Neural cell (in vitro differentiated cells): Measurements from ENCODE around the gene RNASEH1. TPM values are rescaled to one million over a fixed set of nuclear protein-coding genes. Genes with fewer than 3 reads are reported as not detected.

Source experiments
- H2AFZ ChIP-seq: fragments of 200-600, 300-800 bp; sonication (generic), shearing (Covaris generic); 2 replicates; pipeline ENCODE4 v1.6.0; 2014; ENCODE audit warnings: low read depth, mild to moderate bottlenecking, antibody characterized with exemption, low read length, moderate library complexity
- H3F3A ChIP-seq: fragments of 200-600 bp; shearing (Covaris generic); 2 replicates; pipeline ENCODE4 v1.6.1; 2016; ENCODE audit warnings: mild to moderate bottlenecking, moderate library complexity, mixed read lengths, antibody characterized with exemption, low read length; ENCODE audit not compliant: insufficient read depth, poor library complexity, severe bottlenecking
- H3K27ac ChIP-seq: fragments of 200-600, 300-800 bp; sonication (generic), shearing (Covaris generic); 2 replicates; pipeline ENCODE4 v1.5.1; 2014; ENCODE audit warnings: mild to moderate bottlenecking, low read length, moderate library complexity
- H3K27me3 ChIP-seq: fragments of 300-800, 200-600 bp; sonication (generic), shearing (Covaris generic); 2 replicates; pipeline ENCODE4 v1.6.0; 2014; ENCODE audit warnings: mild to moderate bottlenecking, low read depth, low read length, moderate library complexity; ENCODE audit not compliant: insufficient read depth
- H3K36me3 ChIP-seq: fragments of 300-800, 200-600 bp; sonication (generic), shearing (Covaris generic); 2 replicates; pipeline ENCODE4 v1.5.1; 2014; ENCODE audit warnings: mild to moderate bottlenecking, antibody characterized with exemption, low read length, moderate library complexity; ENCODE audit not compliant: insufficient read depth
- H3K4me2 ChIP-seq: fragments of 300-800, 200-600 bp; sonication (generic), shearing (Covaris generic); 2 replicates; pipeline ENCODE4 v1.6.0; 2014; ENCODE audit warnings: mild to moderate bottlenecking, low read length
- H3K4me3 ChIP-seq: fragments of 300-800, 200-600 bp; sonication (generic), shearing (Covaris generic); 2 replicates; pipeline ENCODE4 v1.5.1; 2014; ENCODE audit warnings: mild to moderate bottlenecking, low read length, moderate library complexity
- H3K79me2 ChIP-seq: fragments of 200-600 bp; shearing (Covaris generic); replicated peaks from 2 replicates; pipeline ENCODE4 v1.6.0; 2014; ENCODE audit warnings: mild to moderate bottlenecking, low read length, moderate library complexity; ENCODE audit not compliant: insufficient read depth
- H3K9ac ChIP-seq: fragments of 300-800, 200-600 bp; sonication (generic), shearing (Covaris generic); 2 replicates; pipeline ENCODE4 v1.6.1; 2016; ENCODE audit warnings: mild to moderate bottlenecking, low read length, mixed read lengths
- H3K9me2 ChIP-seq: fragments of 200-600 bp; shearing (Covaris generic); 2 replicates; pipeline ENCODE4 v1.6.1; 2016; ENCODE audit warnings: mild to moderate bottlenecking, low read length, mixed read lengths; ENCODE audit not compliant: insufficient read depth
- H3K9me3 ChIP-seq: fragments of 200-600, 300-800 bp; sonication (generic), shearing (Covaris generic); 2 replicates; pipeline ENCODE4 v1.6.1; 2016; ENCODE audit warnings: mild to moderate bottlenecking, mixed run types, low read length, moderate library complexity, mixed read lengths
- H4K20me1 ChIP-seq: fragments of 200-600 bp; shearing (Covaris generic); 2 replicates; pipeline ENCODE4 v1.6.1; 2016; ENCODE audit warnings: mild to moderate bottlenecking, mixed run types; ENCODE audit not compliant: insufficient read depth
- CTCF ChIP-seq: fragments of 450-650 bp; IDR thresholded peaks from 2 replicates; pipeline ENCODE4 v1.5.1; 2014; ENCODE audit warnings: antibody characterized with exemption, mild to moderate bottlenecking, moderate library complexity; ENCODE audit not compliant: poor library complexity, severe bottlenecking
- EP300 ChIP-seq: fragments of 450-650 bp; conservative IDR thresholded peaks from 2 replicates; pipeline ENCODE4 v1.6.1; 2014; ENCODE audit warnings: antibody characterized with exemption, mild to moderate bottlenecking, moderate library complexity; ENCODE audit not compliant: poor library complexity, severe bottlenecking
- EZH2 ChIP-seq: fragments of 200-600, 300-800 bp; shearing (Covaris generic), sonication (generic); IDR thresholded peaks from 2 replicates; pipeline ENCODE4 v1.6.1; 2014; ENCODE audit warnings: antibody characterized with exemption, low read length, borderline replicate concordance, mild to moderate bottlenecking; ENCODE audit not compliant: insufficient read depth, poor library complexity, severe bottlenecking
- MXI1 ChIP-seq: fragments of 450-650 bp; conservative IDR thresholded peaks from 2 replicates; pipeline ENCODE4 v1.6.1; 2014; ENCODE audit warnings: antibody characterized with exemption, mild to moderate bottlenecking; ENCODE audit not compliant: poor library complexity, severe bottlenecking
- POLR2AphosphoS5 ChIP-seq: IDR thresholded peaks from 2 replicates; pipeline ENCODE4 v1.6.1; 2012
- RAD21 ChIP-seq: fragments of 450-650 bp; conservative IDR thresholded peaks from 2 replicates; pipeline ENCODE4 v1.6.1; 2014; ENCODE audit warnings: antibody characterized with exemption, mild to moderate bottlenecking, moderate library complexity
- REST ChIP-seq: IDR thresholded peaks from 2 replicates; pipeline ENCODE4 v1.6.1; 2012; ENCODE audit warnings: borderline replicate concordance
- SMC3 ChIP-seq: fragments of 450-650 bp; conservative IDR thresholded peaks from 2 replicates; pipeline ENCODE4 v1.6.1; 2014; ENCODE audit warnings: antibody characterized with exemption, mild to moderate bottlenecking, moderate library complexity; ENCODE audit not compliant: poor library complexity
- TAF1 ChIP-seq: IDR thresholded peaks from 2 replicates; pipeline ENCODE4 v1.6.1; 2012; ENCODE audit warnings: low read depth
- polyA plus RNA-seq: library from polyadenylated mRNA; depleted of rRNA; stranded (reverse); fragments of >200 nt; gene quantifications from 2 replicates; pipeline ENCODE4 v1.2.3, GENCODE V29; 2014

The RNASEH1 gene
- polyA plus RNA-seq, 1 donor from 2014 or later, result 23.4 TPM

GRCh38 chr2:3581367-3582262, 23.5 kb upstream of the RNASEH1 start:
- Histone ChIP-seq H3K27ac (no peak overlapping the region), H3K9me2 (no peaks in the 10 kb centered on the region), H3K9me3 (no peaks in the 10 kb centered on the region), H4K20me1 (no peaks in the 10 kb centered on the region), H3K36me3 (no peaks in the 10 kb centered on the region), H3K27me3 (no peaks in the 10 kb centered on the region), H3F3A (no peaks in the 10 kb centered on the region), H2AFZ (no peak overlapping the region), H3K4me3 (no peak overlapping the region), H3K9ac (no peak overlapping the region), H3K79me2 (peaks cover 28% of the 10 kb centered on the region), H3K4me2 (no peak overlapping the region)
- TF ChIP-seq RAD21 (no peak), REST (no peak), POLR2AphosphoS5 (no peak), EP300 (no peak), SMC3 (no peak), MXI1 (no peak), EZH2 (no peak), CTCF (no peak), TAF1 (no peak)

- no peak overlapping the region for H3K9ac ChIP-seq
- H4K20me1 ChIP-seq, result no peaks in the 10 kb centered on the region
- H3K79me2 ChIP-seq, result peaks cover 40% of the 10 kb centered on the region
These were observed 22.3 kb upstream of the RNASEH1 start for GRCh38 chr2:3580449-3580848.

More at GRCh38 chr2:3580449-3580848, 22.3 kb upstream of the RNASEH1 start:
- Histone ChIP-seq H2AFZ (no peak overlapping the region), H3K27me3 (no peaks in the 10 kb centered on the region), H3K36me3 (no peaks in the 10 kb centered on the region), H3K4me2 (no peak overlapping the region), H3K4me3 (no peak overlapping the region), H3F3A (no peaks in the 10 kb centered on the region), H3K9me2 (no peaks in the 10 kb centered on the region), H3K27ac (no peak overlapping the region), H3K9me3 (no peaks in the 10 kb centered on the region)
- TF ChIP-seq MXI1, result no peak
- TF ChIP-seq POLR2AphosphoS5, result no peak
- no peak for TF ChIP-seq EZH2
- no peak for TF ChIP-seq TAF1
- no peak for TF ChIP-seq CTCF
- TF ChIP-seq REST, result no peak
- TF ChIP-seq SMC3, result no peak
- TF ChIP-seq EP300, result no peak
- TF ChIP-seq RAD21, result no peak
